Prostate gland (tissue), 2 donors: ENCODE results near the gene TRMT2A.

Source experiments
- POLR2A ChIP-seq: fragments of 450-650 bp; IDR thresholded peaks from one replicate; pipeline ENCODE4 v1.6.1; 2016; ENCODE audit warnings: antibody characterized with exemption, mild to moderate bottlenecking
- POLR2AphosphoS5 ChIP-seq: sonication (generic); formaldehyde crosslinking; IDR thresholded peaks from one replicate; pipeline ENCODE4 v1.6.1; 2017; ENCODE audit warnings: antibody characterized with exemption
- TF ChIP-seq, protein P1 (sequence below), 4 experiments: fragments of 200-600 bp in 2 of 4; fragments of 450-650 bp in 2 of 4; sonication (generic) in 2 of 4; IDR thresholded peaks; 1 replicate in 3 of 4; 2 replicates in 1 of 4; pipeline ENCODE4 v1.5.1; 2016 to 2019; ENCODE audit warnings: antibody characterized with exemption in 4 of 4, mild to moderate bottlenecking in 2 of 4, moderate library complexity in 2 of 4

DNA sequence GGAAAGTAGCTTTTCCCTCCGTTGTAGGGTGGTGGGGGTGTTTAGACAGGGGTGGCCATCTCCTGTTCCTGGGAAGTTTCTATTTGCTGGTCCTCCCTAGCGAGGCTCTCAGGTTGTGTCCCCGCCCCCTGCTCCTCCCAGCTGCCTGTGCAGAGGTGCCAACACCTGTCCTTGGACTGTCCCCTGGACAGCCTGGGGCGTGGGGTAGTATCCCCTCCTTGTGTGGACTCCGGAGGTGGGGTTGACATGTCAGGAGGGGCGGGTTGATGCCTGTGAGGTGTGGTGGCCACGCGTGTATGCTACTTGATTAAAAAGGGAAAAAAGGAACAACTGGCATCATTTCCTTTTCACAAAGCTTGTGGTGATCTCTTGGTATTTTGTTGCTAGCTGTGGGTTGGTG is 15.4 kb downstream of the TRMT2A start:
- TF ChIP-seq POLR2A (no peak), POLR2AphosphoS5 (no peak)
- TF ChIP-seq, protein P1, sequence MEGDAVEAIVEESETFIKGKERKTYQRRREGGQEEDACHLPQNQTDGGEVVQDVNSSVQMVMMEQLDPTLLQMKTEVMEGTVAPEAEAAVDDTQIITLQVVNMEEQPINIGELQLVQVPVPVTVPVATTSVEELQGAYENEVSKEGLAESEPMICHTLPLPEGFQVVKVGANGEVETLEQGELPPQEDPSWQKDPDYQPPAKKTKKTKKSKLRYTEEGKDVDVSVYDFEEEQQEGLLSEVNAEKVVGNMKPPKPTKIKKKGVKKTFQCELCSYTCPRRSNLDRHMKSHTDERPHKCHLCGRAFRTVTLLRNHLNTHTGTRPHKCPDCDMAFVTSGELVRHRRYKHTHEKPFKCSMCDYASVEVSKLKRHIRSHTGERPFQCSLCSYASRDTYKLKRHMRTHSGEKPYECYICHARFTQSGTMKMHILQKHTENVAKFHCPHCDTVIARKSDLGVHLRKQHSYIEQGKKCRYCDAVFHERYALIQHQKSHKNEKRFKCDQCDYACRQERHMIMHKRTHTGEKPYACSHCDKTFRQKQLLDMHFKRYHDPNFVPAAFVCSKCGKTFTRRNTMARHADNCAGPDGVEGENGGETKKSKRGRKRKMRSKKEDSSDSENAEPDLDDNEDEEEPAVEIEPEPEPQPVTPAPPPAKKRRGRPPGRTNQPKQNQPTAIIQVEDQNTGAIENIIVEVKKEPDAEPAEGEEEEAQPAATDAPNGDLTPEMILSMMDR (IDR thresholded peaks at IDR 0.05): no peak
